H54 (cell line): ENCODE results near the gene ILF3.
"Not testable (repeated sequence)": the region's sequence is repeated elsewhere in the genome, so short reads cannot be mapped to it uniquely, and the experiment has no call there.

Experiments used
- DNase-seq: peaks from one replicate; pipeline ENCODE4 v3.0.0; 2011; ENCODE audit warnings: low spot score, mixed read lengths; ENCODE audit not compliant: insufficient read length
- FAIRE-seq: peaks from 3 replicates; lab custom pipeline; 2011; peaks lifted over from hg19 to GRCh38; lab: Jason Lieb, UNC
- POLR2A ChIP-seq: IDR thresholded peaks from 2 replicates; pipeline ENCODE4 v1.6.1; 2011; ENCODE audit warnings: low read depth, mild to moderate bottlenecking, low read length

ILF3 gene

DNA sequence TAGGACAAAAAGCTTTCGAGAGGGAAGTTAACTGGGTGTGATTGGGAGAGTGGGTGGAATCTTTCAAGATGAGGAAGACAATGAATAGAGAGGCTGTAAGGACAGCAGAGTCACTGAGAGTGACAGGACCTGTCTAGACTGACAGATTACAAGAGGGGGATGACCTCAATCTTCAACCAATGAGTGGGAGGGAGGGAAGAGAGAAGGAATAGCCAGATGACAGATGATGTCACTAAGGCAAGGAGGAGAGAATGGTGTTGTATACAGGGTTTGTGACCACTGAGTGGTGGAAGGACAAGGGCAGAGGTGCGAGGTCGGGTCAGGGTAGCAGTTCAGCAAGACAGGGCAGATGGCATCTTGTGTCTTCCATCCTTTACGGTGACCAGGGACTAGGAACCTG lies 5.8 kb upstream of the ILF3 start:
- no peak for DNase-seq

DNA sequence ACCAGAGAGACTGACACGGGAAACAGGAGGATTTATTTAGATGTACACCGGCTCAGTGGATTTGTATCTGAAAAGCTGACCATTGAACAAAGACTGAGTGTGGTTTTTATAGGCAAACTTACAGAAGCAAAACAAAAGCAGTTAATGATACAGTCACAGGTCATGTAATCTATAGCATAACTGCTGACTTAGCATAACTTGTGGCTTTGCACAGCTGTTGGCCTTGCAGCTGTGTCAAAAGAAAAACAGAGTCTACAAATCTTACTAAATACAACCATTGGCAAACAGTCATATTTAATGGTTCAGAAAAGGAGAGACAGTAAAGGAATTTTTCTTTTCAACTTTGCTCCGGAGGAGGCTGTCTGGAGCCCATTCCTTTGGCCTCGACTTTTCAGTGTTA lies 2.3 kb upstream of the ILF3 start:
- FAIRE-seq (no peak), DNase-seq (no peak)
- TF ChIP-seq POLR2A = no peak

More for the DNA sequence above, 5.8 kb upstream of the ILF3 start:
- no peak for FAIRE-seq
- no peak for TF ChIP-seq POLR2A

DNA sequence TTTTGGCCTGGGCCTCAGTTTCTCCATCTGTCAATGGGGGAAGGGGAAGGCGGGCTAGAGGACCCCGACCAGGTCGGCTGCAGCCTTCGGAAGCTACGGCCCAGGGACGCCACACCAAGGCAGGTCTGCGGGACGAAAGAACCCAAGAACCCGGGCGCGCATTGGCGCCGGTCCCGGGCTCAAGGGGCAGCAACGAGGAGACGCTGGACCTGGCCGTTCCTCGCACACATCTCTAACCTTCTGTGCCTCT lies 739 bp upstream of the ILF3 start:
- TF ChIP-seq POLR2A = no peak
- FAIRE-seq = no peak
- no peak for DNase-seq

DNA sequence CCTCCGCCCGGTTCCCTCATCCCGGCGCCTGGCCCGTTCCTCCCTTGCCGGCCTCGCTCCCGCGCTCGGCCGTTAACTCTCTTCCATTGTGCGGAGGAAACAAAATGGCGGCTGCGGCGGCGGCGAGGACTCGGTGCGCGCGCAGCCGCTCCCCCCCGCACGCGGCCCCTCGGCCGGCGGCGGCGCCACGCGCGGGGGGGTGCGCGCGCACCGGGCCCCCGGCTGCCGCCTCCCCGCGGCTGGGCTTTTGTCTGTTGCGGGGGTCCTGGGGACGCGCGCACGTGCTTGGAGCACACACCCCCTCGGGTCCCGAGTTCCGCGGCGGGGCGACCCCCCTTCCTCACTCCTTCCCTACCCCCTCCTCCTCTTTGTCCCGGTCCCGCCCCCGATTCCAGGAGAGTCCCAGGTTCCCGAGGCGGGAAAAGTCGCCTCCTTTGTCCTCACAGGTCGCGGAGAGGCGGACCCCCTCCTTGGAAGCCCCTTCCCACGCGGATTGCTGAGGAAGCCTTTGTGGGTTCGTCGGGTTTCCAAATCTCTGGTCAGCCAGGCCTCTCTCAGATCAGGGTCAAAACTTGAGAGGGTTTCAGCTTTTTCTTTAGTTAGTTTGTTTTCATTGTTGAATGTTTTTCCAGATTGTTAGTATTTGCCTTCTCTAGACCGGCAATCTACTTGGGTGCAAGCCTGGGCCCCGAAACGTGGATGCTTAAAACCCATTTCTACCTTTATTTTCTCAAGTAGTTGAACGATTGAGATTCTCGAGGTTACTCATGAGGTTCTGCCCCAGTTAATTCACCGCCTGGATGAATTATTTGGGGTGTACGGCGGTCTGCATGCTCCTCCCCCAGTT lies 687 bp downstream of the ILF3 start:
- FAIRE-seq = no peak
- no peak; the same call in 1 of the 2 replicates for TF ChIP-seq POLR2A
- peak; percentile 65 for DNase-seq

DNA sequence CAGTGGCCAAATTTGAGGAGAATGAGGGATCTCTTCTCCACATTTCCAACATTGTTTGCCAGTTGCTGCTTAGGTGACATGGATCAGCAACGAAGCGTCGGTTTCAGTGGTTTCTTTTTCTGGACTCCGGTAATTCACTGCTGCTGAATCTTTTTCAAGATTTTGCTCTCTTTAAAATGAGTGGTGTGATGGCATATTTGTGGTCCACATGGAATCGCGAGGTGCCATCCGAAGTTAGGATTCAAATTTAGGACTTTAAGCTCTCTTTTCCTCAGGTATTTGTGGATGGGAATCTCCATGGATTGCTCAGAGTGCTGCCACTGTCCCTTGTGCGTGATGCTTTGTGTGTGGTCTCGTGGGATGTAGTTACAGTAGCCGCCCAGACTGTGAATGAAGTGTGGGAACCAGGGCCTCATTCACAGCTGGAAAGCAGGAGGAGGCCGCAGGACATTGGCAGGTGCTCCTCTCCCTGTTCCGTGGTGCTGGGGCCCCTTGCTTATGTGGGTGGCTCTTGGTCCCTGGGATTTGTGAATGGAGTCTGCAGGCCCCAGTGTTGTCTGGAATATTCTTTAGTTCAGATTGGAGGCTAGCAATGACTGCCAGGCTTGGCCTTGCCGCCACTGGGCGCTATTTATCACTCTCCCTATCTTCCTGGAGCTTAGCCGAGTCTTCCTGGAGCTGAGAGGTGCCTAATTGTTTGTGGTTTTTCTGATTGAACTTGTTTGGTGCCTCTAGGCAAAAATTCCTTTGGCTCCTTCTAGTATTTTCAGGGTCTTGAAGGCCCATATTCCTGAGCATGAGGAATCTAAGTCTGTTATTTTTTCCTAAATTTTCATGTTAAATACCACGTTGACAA lies 1.5 kb downstream of the ILF3 start:
- TF ChIP-seq POLR2A = no peak
- DNase-seq (no peak), FAIRE-seq (no peak)

DNA sequence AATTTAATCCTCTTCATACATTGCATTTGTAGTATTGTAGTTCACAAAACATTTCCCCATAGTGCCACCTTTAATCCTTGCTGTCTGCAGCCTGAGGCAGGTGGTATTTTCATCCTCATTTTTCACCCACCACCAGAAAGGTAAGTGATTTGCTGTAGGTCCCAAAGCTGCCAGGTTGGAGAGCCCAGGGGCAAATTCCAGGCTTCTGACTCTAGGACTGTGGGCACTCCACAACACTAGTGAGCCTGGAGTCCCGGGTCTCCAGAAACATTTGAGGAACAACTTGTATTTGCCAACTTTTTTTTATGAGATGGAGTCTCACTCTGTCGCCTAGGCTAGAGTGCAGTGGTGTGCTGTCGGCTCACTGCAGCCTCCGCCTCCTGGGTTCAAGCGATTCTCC lies 6.2 kb downstream of the ILF3 start:
- no peak for DNase-seq
- TF ChIP-seq POLR2A = no peak
- no peak for FAIRE-seq

DNA sequence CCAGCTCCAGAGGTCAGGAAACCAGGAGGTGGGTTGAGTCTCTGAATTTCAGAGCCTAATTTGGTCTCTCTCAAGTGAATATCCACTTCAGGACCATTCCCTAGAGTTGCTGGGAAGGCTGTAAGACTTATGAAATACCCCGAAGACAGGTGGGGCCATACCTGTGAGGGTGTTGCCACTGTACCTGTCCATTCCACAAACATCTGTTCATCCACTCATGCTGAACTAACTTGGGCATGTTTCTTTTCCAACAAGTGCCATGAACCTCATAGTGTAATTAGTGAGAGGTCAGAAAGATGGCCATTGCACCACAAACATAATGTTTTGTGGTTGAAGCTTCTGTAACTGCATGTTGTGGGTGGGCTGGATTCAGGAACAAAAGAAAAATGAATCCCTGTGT lies 7.8 kb downstream of the ILF3 start:
- TF ChIP-seq POLR2A = no peak
- DNase-seq (no peak), FAIRE-seq (no peak)

DNA sequence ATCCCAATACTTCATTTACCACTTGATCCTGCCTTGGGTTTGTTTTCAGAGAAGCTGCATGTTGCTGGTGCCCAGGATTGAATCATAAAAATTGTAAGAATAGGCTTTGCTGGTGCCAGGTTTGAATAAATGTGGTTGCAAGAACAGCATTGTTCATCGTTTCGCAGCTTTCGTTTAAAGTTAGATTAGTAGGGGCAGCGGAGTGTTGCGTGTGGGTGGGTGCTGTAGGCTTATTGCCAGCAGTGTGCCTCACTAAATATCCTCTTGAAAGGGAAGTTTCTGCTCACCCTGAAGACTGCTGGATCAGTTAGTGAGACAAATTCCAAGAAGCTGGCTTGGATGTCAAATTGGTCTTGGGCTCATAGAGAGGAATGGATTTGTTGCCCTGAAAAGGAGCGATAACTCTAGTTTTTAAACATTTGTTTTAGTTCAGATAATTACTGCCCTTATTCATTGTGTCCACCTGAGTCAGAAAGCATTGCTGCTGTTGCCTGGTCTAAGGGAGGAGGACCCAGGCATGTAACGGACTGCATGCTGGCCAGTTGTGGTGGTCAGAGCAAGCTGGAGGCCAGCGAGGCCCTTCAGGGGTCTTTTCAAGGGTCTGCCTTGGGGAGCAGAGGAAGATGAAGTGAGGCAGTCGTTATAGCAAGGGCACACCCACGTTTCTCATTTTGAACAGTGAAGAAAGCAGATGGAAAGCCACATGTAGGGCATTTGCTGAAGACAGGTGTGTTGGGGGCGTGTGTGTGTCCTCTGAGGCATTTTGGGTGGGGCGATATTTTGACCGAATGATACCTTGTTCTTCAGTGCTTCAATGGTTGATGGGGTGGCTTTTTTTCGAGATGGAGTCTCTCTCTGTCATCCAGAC lies 8.5 kb downstream of the ILF3 start:
- FAIRE-seq (no peak), DNase-seq (no peak)
- TF ChIP-seq POLR2A = no peak

DNA sequence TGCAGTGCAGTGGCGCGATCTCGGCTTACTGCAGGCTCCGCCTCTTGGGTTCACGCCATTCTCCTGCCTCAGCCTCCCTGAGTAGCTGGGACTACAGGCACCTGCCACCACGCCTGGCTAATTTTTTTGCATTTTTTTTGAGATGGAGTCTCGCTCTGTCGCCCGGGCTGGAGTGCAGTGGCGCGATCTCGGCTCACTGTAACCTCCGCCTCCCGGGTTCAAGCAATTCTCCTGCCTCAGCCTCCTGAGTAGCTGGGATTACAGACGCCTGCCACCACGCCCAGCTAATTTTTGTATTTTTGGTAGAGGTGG lies 9.1 kb downstream of the ILF3 start:
- not testable (repeated sequence) for FAIRE-seq, DNase-seq

DNA sequence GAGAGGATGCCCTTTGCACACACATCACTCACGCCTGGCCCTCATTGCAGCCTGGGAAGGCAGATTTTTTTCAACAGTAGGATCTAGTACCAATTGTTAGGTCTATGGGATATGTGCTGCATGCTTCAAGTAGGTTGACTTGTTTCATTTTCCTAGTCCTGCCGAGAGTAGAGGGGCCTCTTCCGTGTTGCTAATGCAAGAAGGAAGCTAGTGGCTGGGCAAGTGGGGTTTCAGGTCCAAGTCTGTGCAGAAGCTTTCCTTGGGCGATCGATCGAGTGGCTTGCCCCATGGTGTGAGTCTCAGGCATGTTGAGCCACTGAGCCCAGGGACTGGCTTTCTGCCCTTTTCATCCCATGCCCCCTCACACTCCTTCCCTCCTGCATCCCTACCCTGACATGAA lies 13.7 kb downstream of the ILF3 start:
- FAIRE-seq (no peak), DNase-seq (no peak)
- TF ChIP-seq POLR2A = no peak

DNA sequence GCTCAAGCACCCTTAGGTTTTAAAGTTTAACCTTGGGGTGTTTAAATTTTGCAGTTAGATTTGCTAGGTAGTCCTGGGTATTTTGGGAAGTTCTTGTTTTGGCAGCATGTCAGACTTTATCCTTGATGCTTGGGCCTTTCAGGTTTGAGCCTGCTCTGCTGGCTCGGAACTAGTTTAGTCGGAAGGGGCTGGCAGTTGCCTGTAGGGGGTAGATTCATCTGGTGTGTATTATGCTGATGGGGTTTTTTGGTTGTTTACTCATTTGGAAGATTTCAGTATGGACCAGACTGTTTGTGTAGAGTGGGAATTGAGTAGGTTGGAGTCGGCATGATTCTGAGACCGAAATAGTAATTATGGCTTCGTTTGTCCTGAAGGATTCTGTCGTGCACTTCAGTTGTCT lies 15.1 kb downstream of the ILF3 start:
- TF ChIP-seq POLR2A = no peak
- DNase-seq = no peak
- no peak for FAIRE-seq

DNA sequence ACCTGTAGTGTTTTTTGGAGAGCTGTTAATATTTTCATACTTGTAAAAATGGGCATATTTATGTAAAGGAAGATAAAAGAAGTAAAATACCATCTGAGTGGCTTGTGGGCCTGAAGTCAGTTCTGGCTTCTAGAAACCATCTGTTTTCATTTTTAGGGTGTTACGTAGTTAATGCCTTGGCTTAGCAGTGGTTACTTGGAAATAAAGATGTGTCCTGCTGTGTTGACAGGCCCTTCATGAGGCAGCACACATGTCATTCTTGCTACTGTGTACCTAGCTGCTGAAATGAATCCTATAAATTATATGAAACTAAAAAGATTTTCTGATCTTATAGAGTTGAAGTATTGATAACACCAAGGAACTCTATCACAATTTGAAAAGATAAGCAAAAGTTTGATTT lies 16.0 kb downstream of the ILF3 start:
- no peak for TF ChIP-seq POLR2A
- FAIRE-seq = no peak
- DNase-seq = no peak

DNA sequence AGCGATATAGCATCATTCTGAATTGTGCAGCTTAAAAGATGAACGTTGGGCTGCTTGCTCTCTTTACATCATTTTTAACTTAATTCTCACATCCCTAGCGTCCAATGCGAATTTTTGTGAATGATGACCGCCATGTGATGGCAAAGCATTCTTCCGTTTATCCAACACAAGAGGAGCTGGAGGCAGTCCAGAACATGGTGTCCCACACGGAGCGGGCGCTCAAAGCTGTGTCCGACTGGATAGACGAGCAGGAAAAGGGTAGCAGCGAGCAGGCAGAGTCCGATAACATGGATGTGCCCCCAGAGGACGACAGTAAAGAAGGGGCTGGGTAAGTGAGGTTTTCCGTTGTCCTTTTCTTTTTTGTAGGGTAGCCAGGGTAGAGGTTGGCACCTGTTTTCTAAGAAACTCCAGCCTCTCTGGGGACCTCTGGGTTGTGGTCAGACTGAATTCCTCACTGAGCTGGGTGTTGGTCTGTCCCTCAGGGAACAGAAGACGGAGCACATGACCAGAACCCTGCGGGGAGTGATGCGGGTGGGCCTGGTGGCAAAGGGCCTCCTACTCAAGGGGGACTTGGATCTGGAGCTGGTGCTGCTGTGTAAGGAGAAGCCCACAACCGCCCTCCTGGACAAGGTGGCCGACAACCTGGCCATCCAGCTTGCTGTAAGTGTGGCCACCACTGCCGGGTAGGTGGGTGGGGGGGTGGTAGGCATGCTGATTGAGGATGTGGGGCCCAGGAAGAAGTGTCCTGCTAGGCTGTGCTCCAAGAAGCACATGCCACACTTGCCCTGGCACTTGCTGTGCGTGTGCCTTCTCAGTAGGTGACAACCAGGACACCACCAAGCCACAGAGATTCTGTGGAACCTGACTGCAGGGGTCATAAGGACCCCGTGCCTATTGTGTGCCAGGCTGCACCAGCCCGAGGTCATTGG lies 17.0 kb downstream of the ILF3 start:
- DNase-seq = no peak
- FAIRE-seq = no peak
- TF ChIP-seq POLR2A = no peak

DNA sequence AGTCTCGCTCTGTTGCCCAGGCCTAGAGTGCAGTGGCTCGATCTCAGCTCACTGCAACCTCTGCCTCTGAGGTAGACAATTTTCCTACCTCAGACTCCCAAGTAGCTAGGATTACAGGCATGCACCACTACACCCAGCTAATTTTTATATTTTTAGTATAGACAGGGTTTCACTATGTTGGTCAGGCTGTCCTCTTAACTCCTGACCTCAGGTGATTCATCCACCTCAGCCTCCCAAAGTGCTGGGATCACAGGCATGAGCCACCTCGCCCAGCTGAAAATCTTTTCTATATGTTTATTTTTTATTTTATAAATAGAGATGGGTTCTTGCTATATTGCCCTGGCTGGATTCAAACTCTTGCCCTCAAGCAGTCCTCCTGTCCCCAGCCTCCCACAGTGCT lies 17.8 kb downstream of the ILF3 start:
- not testable (repeated sequence) for FAIRE-seq

DNA sequence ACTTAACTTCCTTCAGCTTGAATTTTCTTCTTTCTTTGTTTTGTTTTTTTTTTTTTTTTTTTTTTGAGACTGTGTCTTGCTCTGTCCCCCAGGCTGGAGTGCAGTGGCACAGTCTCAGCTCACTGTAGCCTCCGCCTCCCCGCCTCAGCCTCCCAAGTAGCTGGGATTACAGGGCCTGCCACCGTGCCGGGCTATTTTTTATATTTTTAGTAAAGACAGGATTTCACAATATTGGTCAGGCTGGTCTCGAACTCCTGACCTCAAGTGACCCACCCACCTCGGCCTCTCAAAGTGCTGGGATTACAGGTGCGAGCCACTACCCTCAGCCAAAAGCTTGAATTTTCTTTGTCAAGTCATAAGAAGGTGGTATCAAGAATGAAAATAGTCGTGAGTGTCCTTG lies 21.1 kb downstream of the ILF3 start:
- not testable (repeated sequence) for DNase-seq, FAIRE-seq

More for the DNA sequence above, 17.8 kb downstream of the ILF3 start:
- DNase-seq = not testable (repeated sequence)
